Lower leg skin (tissue), 4 donors: ENCODE results near the gene PLEKHH3. TPM values are rescaled to one million over a fixed set of nuclear protein-coding genes. Genes with fewer than 3 reads are reported as not detected.

Source experiments
- DNase-seq, 2 donors: peaks; one replicate each; pipeline ENCODE4 v3.0.0-alpha.2; 2019; ENCODE audit warnings: low spot score in 2 of 2
- H3K4me3 ChIP-seq: fragments of 200-600 bp; sonication (generic); 2 replicates; pipeline ENCODE4 v1.5.1; 2017; ENCODE audit warnings: mild to moderate bottlenecking, low read depth; ENCODE audit not compliant: poor library complexity, severe bottlenecking
- POLR2A ChIP-seq, 2 donors: fragments of 450-650 bp; IDR thresholded peaks; one replicate each; pipeline ENCODE4 v1.6.1; 2016 to 2017; ENCODE audit warnings: antibody characterized with exemption in 2 of 2, mild to moderate bottlenecking in 1 of 2, moderate library complexity in 1 of 2
- WGBS, 2 donors: methylation state at CpG; one replicate each; pipeline ENCODE4 v1.1.5; 2018; 5-methylcytosine and 5-hydroxymethylcytosine counted together
- intact Hi-C: fragments of 100-400 bp; cut with DNase I; formaldehyde crosslinking; loops from one replicate; pipeline ENCODE4 v1.15.0; 2023; ENCODE audit warnings: low total_unique reads
- total RNA-seq, 4 donors: library from RNA; depleted of rRNA; stranded (reverse); fragments of >200 nt; gene quantifications; one replicate each; pipeline ENCODE4 v1.1.0, GENCODE V29; 2016
- TF ChIP-seq, protein P1 (sequence below), 3 donors: fragments of 450-650 bp; IDR thresholded peaks; one replicate each; pipeline ENCODE4 v1.5.1; 2016; ENCODE audit warnings: antibody characterized with exemption in 3 of 3, mild to moderate bottlenecking in 3 of 3, moderate library complexity in 2 of 3

The PLEKHH3 gene
- total RNA-seq, 4 donors from 2014 or later = 36.1 to 66.6 (median 44.0) TPM

DNA sequence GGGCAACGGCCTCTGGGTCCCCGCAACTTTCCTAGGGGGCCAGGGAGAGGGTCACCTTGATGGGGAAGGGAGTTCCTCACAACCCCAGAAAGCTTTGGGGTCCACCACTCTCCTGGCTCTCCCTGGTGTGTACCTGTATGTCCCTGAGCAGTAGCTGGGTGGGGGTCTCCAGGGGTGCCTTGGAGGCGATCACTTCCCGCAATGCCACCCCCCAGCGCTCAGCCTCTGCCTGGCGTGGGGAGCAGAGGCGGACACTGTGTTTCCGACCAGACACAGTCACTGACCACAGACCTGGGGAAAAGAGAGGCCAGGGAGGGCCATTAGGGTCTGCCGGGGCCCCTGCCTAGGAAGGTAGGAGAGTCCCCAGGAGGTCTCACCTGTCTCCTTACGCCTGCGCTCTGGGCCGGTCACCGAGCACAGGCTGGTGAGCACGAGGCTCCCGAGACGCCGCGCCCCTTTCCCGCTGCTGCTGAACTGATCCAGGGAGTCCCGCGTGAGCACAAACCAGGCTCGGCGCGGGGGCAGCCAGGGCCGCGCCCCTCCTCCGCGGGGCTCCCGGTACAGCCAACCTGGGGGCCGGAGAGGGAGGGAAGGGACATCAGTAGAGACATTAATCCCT, 3.4 kb downstream of the PLEKHH3 start:
- WGBS, 2 donors = 47 to 60% methylated on average over 15 to 29 of the region's 30 CpGs
- intact Hi-C loops = no loop called here
- TF ChIP-seq, protein P1, sequence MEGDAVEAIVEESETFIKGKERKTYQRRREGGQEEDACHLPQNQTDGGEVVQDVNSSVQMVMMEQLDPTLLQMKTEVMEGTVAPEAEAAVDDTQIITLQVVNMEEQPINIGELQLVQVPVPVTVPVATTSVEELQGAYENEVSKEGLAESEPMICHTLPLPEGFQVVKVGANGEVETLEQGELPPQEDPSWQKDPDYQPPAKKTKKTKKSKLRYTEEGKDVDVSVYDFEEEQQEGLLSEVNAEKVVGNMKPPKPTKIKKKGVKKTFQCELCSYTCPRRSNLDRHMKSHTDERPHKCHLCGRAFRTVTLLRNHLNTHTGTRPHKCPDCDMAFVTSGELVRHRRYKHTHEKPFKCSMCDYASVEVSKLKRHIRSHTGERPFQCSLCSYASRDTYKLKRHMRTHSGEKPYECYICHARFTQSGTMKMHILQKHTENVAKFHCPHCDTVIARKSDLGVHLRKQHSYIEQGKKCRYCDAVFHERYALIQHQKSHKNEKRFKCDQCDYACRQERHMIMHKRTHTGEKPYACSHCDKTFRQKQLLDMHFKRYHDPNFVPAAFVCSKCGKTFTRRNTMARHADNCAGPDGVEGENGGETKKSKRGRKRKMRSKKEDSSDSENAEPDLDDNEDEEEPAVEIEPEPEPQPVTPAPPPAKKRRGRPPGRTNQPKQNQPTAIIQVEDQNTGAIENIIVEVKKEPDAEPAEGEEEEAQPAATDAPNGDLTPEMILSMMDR (IDR thresholded peaks at IDR 0.05) = no peak
- no peak for TF ChIP-seq POLR2A (IDR thresholded peaks at IDR 0.05)
- H3K4me3 ChIP-seq = no peak overlapping the region
- DNase-seq = no peak

DNA sequence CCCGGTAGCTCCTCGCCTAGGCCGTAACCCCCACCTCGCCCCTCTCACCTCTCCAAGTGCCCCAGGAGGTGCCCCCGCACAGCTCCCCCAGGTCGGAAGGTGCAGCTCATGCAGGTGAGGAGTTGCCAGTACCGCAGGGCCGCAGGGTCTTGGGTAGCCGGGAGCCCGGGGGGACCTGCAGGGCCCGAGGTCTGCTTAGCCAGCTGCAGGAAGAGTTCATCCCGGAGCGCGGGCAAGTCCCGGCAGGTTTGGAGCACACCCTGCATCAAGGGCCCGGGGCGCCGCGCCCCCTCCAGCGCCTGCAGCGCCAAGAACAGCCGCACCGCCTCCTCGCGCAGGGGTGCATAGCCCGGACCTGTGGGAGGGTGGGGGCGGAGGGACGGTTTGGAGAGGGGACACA, 4.8 kb downstream of the PLEKHH3 start:
- DNase-seq = no peak
- no peak overlapping the region for H3K4me3 ChIP-seq
- intact Hi-C loops = no loop called here
- TF ChIP-seq, protein P1 (IDR thresholded peaks at IDR 0.05) = no peak
- no peak for TF ChIP-seq POLR2A (IDR thresholded peaks at IDR 0.05)
- 54 to 62% methylated on average over 13 to 28 of the region's 28 CpGs for whole genome bisulfite sequencing, 2 donors

DNA sequence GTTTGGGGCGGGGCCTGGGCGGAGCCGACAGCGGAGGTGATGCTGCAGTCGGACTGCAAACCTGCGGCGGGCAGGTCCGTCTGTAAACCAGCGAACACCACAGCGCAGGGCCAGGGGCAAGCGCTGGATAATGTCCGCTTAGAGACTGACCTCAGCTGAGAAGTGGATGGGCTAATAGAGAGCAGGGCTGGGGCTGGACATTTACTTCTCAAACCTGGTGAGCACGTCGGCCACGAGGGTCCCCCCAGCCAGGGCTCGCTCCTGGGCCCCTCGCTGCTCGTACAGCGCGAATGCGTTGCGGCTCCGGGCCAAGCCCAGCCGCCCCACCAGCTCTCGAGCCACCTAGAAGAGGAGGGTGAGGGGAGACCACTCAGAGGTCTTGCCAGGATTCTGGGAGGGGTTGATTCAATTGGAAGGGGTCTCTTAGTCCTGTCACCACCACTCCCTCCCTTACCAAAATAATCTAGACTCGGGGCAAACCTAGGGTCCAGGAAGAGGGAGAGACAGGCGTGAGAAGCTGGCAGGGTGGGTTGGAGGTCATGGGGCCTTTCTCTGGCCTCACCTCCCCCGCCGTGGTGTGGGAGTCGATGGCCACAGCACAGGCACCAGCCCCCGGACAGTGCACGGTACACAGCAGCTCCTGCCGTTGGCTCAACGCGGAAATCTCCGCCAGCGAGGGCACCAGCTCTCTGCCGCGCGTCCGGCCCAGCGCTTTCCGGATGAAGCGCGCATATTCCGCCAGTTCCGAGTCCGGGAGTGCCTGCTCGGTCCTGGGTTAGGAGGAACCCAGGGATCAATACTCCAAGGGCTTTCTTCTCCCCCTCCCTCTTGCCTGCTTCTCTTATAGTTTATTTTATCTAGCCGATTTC, 5.8 kb downstream of the PLEKHH3 start:
- TF ChIP-seq POLR2A (IDR thresholded peaks at IDR 0.05) = no peak
- TF ChIP-seq, protein P1 (IDR thresholded peaks at IDR 0.05) = no peak
- no peak for DNase-seq
- WGBS, 2 donors = 75 to 88% methylated on average over 50 of the region's 50 CpGs
- intact Hi-C loops = no loop called here
- H3K4me3 ChIP-seq = no peak overlapping the region

DNA sequence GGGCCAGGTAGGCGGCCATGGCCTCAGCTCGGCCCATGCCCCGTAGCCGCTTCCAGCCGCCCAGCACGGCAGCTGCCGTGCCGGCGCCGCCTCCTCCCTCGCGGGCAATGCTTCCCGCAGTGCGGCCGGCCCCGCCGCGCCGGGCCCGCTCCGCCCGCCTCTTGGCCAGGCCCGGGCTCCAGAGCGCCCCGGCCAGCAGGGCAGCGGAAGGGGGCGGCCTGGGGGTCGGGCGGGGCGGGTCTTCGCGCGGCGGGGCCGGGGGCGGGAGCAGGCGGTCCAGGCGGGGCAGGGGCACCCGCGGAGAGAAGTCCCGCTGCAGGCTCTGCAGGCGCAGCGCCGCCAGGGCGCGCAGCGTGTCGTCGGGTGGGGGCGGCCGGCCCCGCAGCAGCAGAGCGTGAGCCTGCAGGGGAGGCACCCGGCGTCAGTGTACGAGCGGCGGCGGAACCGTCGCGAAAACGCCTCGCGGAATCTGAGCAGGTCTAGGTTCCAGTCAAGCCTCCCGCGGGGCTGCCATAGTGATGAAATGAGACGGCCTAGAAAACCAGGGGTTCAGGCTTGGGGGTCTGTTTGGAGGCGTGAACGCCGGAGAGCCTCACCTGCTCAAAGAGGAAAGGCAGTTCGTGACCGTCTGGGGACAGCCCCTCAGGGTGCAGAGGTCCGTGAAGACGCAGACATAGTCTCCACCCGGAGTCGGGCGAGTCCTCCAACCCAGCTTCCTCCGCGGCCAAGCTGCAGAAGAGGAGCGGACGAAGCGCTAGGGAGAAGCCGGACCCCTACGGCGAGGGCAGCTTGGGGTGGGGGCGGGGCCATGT, 6.6 kb downstream of the PLEKHH3 start:
- H3K4me3 ChIP-seq = no peak overlapping the region
- no peak for DNase-seq
- no peak for TF ChIP-seq POLR2A (IDR thresholded peaks at IDR 0.05)
- TF ChIP-seq, protein P1 (IDR thresholded peaks at IDR 0.05) = no peak
- intact Hi-C loops = no loop called here
- 69 to 74% methylated on average over 55 to 79 of the region's 87 CpGs for WGBS, 2 donors

DNA sequence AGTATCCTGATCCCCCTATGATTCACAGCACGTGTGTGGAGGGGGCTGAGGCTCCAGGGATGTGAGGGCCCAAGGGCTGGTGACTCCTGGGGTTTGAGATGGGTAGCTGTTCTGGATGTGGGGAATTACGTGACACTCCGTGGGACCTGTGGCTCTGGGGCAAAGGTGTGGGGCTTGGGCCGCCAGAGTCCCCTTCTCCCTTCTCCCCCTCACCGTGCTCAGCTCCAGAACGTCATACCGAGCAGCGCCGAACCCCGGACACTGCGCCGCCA, 7.2 kb downstream of the PLEKHH3 start:
- TF ChIP-seq, protein P1 (IDR thresholded peaks at IDR 0.05) = no peak
- no peak for TF ChIP-seq POLR2A (IDR thresholded peaks at IDR 0.05)
- 74 to 77% methylated on average over 3 to 12 of the region's 12 CpGs for WGBS, 2 donors
- H3K4me3 ChIP-seq = no peak overlapping the region
- no peak for DNase-seq
- intact Hi-C loops = no loop called here
